ENCODE data around the gene ZNF239. TPM values are rescaled to one million over a fixed set of nuclear protein-coding genes. Genes with fewer than 3 reads are reported as not detected.
"Not testable (repeated sequence)": the region's sequence is repeated elsewhere in the genome, so short reads cannot be mapped to it uniquely, and the experiment has no call there.

ZNF239 gene
- total RNA-seq, 4 donors from 2014 or later = 3.1 to 6.5 (median 4.2) TPM

- H3K4me3 ChIP-seq = peak overlapping the region in 1 of 4 donors; percentile 36
- H3K36me3 ChIP-seq = no peaks in the 10 kb centered on the region
- WGBS, 2 donors = 50 to 57% methylated on average over 7 of the region's 7 CpGs
- TF ChIP-seq CTCF (IDR thresholded peaks at IDR 0.05) (no peak), POLR2A (IDR thresholded peaks at IDR 0.05) (no peak), EP300 (IDR thresholded peaks at IDR 0.05) (no peak)
- H3K27me3 ChIP-seq = no peaks in the 10 kb centered on the region
- DNase-seq (ENCODE audit: low spot score in 2 of 2) = no peak
- peaks cover 0 to 6% (median 0%) of the 10 kb centered on the region in 4 donors for H3K9me3 ChIP-seq
- no peak overlapping the region for H3K27ac ChIP-seq
- peaks cover 0 to 20% (median 3%) of the 10 kb centered on the region in 4 donors for H3K4me1 ChIP-seq
These were observed 21.4 kb upstream of the ZNF239 start for GRCh38 chr10:43595739-43596298.

GRCh38 chr10:43594944-43595589 is 20.7 kb upstream of the ZNF239 start:
- TF ChIP-seq POLR2A (IDR thresholded peaks at IDR 0.05) (no peak), EP300 (IDR thresholded peaks at IDR 0.05) (no peak), CTCF (IDR thresholded peaks at IDR 0.05) (no peak)
- H3K4me3 ChIP-seq = peak overlapping the region in 3 of 4 donors; percentile 14 to 36 (median 33)

GRCh38 chr10:43591303-43591904 is 17.0 kb upstream of the ZNF239 start:
- peaks cover 0 to 17% (median 3%) of the 10 kb centered on the region in 4 donors for H3K4me1 ChIP-seq
- H3K9me3 ChIP-seq = peaks cover 0 to 6% (median 0%) of the 10 kb centered on the region in 4 donors
- no peak for DNase-seq (ENCODE audit: low spot score in 2 of 2)
- no peak overlapping the region for H3K4me3 ChIP-seq
- H3K27ac ChIP-seq = no peak overlapping the region
- 88% methylated on average over 5 of the region's 5 CpGs for WGBS, 2 donors
- H3K27me3 ChIP-seq = no peaks in the 10 kb centered on the region
- no peaks in the 10 kb centered on the region for H3K36me3 ChIP-seq
- no peak for TF ChIP-seq EP300 (IDR thresholded peaks at IDR 0.05)
- no peak for TF ChIP-seq CTCF (IDR thresholded peaks at IDR 0.05)
- TF ChIP-seq POLR2A (IDR thresholded peaks at IDR 0.05) = no peak

More at GRCh38 chr10:43594944-43595589, 20.7 kb upstream of the ZNF239 start:
- Histone ChIP-seq H3K4me1 (peaks cover 0 to 20% (median 3%) of the 10 kb centered on the region in 4 donors), H3K27me3 (no peaks in the 10 kb centered on the region), H3K9me3 (peaks cover 0 to 6% (median 0%) of the 10 kb centered on the region in 4 donors), H3K27ac (no peak overlapping the region), H3K36me3 (no peaks in the 10 kb centered on the region)
- 24 to 26% methylated on average over 7 to 8 of the region's 8 CpGs for WGBS, 2 donors
- DNase-seq (ENCODE audit: low spot score in 2 of 2) = no peak

- not testable (repeated sequence) for H3K9me3 ChIP-seq; H3K36me3 ChIP-seq; H3K27me3 ChIP-seq; H3K4me1 ChIP-seq; H3K4me3 ChIP-seq; H3K27ac ChIP-seq; DNase-seq (ENCODE audit: low spot score in 2 of 2)
- WGBS, 2 donors = 80 to 82% methylated on average over 3 of the region's 3 CpGs
These were observed 12.3 kb upstream of the ZNF239 start for GRCh38 chr10:43586730-43587115.

- TF ChIP-seq EP300 (IDR thresholded peaks at IDR 0.05) (no peak), CTCF (IDR thresholded peaks at IDR 0.05) (no peak), POLR2A (IDR thresholded peaks at IDR 0.05) (no peak)
- Histone ChIP-seq H3K4me3 (no peak overlapping the region), H3K27me3 (no peaks in the 10 kb centered on the region), H3K36me3 (no peaks in the 10 kb centered on the region), H3K9me3 (no peaks in the 10 kb centered on the region), H3K4me1 (no peaks in the 10 kb centered on the region), H3K27ac (no peak overlapping the region)
- 74 to 76% methylated on average over 9 of the region's 9 CpGs for WGBS, 2 donors
- DNase-seq (ENCODE audit: low spot score in 2 of 2) = no peak
These were observed 11.7 kb upstream of the ZNF239 start for GRCh38 chr10:43585981-43586729.

All from tibial nerve (tissue), 4 donors.